ENCODE data around the gene SYNE2.

GRCh38 chr14:64149921-64150320, 297.1 kb downstream of the SYNE2 start:
- TF ChIP-seq, protein P1, sequence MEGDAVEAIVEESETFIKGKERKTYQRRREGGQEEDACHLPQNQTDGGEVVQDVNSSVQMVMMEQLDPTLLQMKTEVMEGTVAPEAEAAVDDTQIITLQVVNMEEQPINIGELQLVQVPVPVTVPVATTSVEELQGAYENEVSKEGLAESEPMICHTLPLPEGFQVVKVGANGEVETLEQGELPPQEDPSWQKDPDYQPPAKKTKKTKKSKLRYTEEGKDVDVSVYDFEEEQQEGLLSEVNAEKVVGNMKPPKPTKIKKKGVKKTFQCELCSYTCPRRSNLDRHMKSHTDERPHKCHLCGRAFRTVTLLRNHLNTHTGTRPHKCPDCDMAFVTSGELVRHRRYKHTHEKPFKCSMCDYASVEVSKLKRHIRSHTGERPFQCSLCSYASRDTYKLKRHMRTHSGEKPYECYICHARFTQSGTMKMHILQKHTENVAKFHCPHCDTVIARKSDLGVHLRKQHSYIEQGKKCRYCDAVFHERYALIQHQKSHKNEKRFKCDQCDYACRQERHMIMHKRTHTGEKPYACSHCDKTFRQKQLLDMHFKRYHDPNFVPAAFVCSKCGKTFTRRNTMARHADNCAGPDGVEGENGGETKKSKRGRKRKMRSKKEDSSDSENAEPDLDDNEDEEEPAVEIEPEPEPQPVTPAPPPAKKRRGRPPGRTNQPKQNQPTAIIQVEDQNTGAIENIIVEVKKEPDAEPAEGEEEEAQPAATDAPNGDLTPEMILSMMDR (IDR thresholded peaks at IDR 0.05), result no peak
- TF ChIP-seq POLR2A (IDR thresholded peaks at IDR 0.05), result no peak
